GM19238 (cell line): ENCODE results near the gene CRBN.
A peak's percentile ranks its signal among the peaks of the same experiment; 100 is the strongest.

Experiments
- DNase-seq: peaks from one replicate; pipeline ENCODE4 v3.0.0; 2011; ENCODE audit warnings: low spot score; ENCODE audit not compliant: insufficient read length

CRBN gene

GRCh38 chr3:3179407-3180094 lies at the start of gene CRBN:
Gene CRBN, minus strand, starts transcription at chr3:3179691. Its CDS starts 4 bp downstream, at chr3:3179687.
- DNase-seq, result peak; percentile 89

- DNase-seq, result no peak
These were observed 48.1 kb upstream of the CRBN start for GRCh38 chr3:3227640-3228039.

GRCh38 chr3:3221528-3221927 lies 42.0 kb upstream of the CRBN start:
- no peak for DNase-seq

GRCh38 chr3:3216401-3216800 lies 36.9 kb upstream of the CRBN start:
- DNase-seq, result no peak

GRCh38 chr3:3212781-3213440 lies 33.4 kb upstream of the CRBN start:
- DNase-seq, result no peak

- no peak for DNase-seq
These were observed 30.2 kb upstream of the CRBN start for GRCh38 chr3:3209714-3210113.

- no peak for DNase-seq
These were observed 29.6 kb upstream of the CRBN start for GRCh38 chr3:3209057-3209456.

- DNase-seq, result no peak
These were observed 22.1 kb upstream of the CRBN start for GRCh38 chr3:3201611-3202010.

- DNase-seq, result no peak
These were observed 21.2 kb upstream of the CRBN start for GRCh38 chr3:3200632-3201212.

GRCh38 chr3:3199306-3199705 lies 19.8 kb upstream of the CRBN start:
- DNase-seq, result no peak

GRCh38 chr3:3196148-3196861 lies 16.8 kb upstream of the CRBN start:
- no peak for DNase-seq

GRCh38 chr3:3194861-3195260 lies 15.4 kb upstream of the CRBN start:
- no peak for DNase-seq

GRCh38 chr3:3192286-3192675 lies 12.8 kb upstream of the CRBN start:
- no peak for DNase-seq

GRCh38 chr3:3191675-3192285 lies 12.3 kb upstream of the CRBN start:
- DNase-seq, result no peak

- no peak for DNase-seq
These were observed 10.5 kb upstream of the CRBN start for GRCh38 chr3:3189961-3190360.

- no peak for DNase-seq
These were observed 9.7 kb upstream of the CRBN start for GRCh38 chr3:3189102-3189727.

GRCh38 chr3:3184876-3185275 lies 5.4 kb upstream of the CRBN start:
- no peak for DNase-seq

GRCh38 chr3:3180456-3180855 lies 965 bp upstream of the CRBN start:
- DNase-seq, result no peak

GRCh38 chr3:3178498-3179328 lies 778 bp downstream of the CRBN start:
- no peak for DNase-seq

GRCh38 chr3:3177861-3178497 lies 1.5 kb downstream of the CRBN start:
- DNase-seq, result no peak
